ENCODE results near the gene SNX8.

DNA sequence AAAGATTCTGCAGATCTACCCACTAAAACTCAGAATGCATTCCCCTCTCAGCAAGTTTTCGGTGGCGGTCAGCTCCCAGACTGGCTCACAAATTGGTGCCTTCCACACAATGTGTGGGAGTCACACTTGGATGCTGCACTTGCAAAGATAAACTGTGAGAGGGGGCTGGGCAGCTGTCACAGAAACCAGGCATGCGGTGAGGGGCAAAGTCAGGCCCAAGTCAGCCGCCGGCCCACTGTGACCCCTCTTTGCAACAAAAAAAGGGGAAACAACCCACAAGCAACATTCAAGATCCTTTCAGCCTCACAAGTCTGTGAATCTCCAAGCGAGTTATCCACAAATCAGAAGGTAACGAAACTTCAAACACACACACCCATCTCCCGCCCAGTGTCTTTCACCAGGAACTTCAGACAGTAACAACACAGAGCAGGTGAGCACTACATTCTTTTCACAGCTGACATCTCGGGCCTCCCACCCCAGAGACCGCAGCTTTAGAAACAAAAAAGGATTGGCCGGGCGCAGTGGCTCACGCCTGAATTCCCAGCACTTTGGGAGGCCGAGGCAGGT is 32.0 kb downstream of the SNX8 start:
- TF ChIP-seq, protein P1, sequence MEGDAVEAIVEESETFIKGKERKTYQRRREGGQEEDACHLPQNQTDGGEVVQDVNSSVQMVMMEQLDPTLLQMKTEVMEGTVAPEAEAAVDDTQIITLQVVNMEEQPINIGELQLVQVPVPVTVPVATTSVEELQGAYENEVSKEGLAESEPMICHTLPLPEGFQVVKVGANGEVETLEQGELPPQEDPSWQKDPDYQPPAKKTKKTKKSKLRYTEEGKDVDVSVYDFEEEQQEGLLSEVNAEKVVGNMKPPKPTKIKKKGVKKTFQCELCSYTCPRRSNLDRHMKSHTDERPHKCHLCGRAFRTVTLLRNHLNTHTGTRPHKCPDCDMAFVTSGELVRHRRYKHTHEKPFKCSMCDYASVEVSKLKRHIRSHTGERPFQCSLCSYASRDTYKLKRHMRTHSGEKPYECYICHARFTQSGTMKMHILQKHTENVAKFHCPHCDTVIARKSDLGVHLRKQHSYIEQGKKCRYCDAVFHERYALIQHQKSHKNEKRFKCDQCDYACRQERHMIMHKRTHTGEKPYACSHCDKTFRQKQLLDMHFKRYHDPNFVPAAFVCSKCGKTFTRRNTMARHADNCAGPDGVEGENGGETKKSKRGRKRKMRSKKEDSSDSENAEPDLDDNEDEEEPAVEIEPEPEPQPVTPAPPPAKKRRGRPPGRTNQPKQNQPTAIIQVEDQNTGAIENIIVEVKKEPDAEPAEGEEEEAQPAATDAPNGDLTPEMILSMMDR (IDR thresholded peaks at IDR 0.05; ENCODE audit: poor library complexity, severe bottlenecking) = no peak
- TF ChIP-seq EP300 (conservative IDR thresholded peaks at IDR 0.05; ENCODE audit: poor library complexity, severe bottlenecking) (no peak), POLR2AphosphoS5 (IDR thresholded peaks at IDR 0.05) (no peak), MXI1 (conservative IDR thresholded peaks at IDR 0.05; ENCODE audit: poor library complexity, severe bottlenecking) (no peak), REST (IDR thresholded peaks at IDR 0.05; ENCODE audit: borderline replicate concordance) (no peak), EZH2 (IDR thresholded peaks at IDR 0.05; ENCODE audit: borderline replicate concordance, insufficient read depth, low read length, poor library complexity, severe bottlenecking) (no peak)

All from neural cell (in vitro differentiated cells).